ENCODE measurements around the gene SFTPB.

Gene SFTPB

GRCh38 chr2:85702172-85702571, 34.2 kb upstream of the SFTPB start:
- H3K14ac ChIP-seq (ENCODE audit: low read length): no peak overlapping the region
- H2BK12ac ChIP-seq (ENCODE audit: low read length): no peak overlapping the region
- H4K91ac ChIP-seq (ENCODE audit: low read depth, low read length, poor library complexity): no peak overlapping the region
- no peak overlapping the region for H3K9ac ChIP-seq (ENCODE audit: low read depth, low read length, poor library complexity)
- no peak overlapping the region for H3K27ac ChIP-seq (replicated peaks; ENCODE audit: low read length)
- H2BK15ac ChIP-seq (ENCODE audit: low read length): no peak overlapping the region
- H3K4ac ChIP-seq (ENCODE audit: low read length): no peak overlapping the region
- no peak overlapping the region for H2BK120ac ChIP-seq (ENCODE audit: low read depth, low read length)
- no peak overlapping the region for H2AFZ ChIP-seq (ENCODE audit: low read length)
- no peaks in the 10 kb centered on the region for H3K79me1 ChIP-seq (ENCODE audit: low read depth, low read length)
- H3K18ac ChIP-seq (ENCODE audit: low read length): no peak overlapping the region
- no peak overlapping the region for H2AK5ac ChIP-seq (ENCODE audit: low read depth, low read length)
- no peaks in the 10 kb centered on the region for H3K36me3 ChIP-seq (replicated peaks in 1 of 2; ENCODE audit: control insufficient read depth in 2 of 2, insufficient read depth in 2 of 2, low read length in 2 of 2)
- H3K4me1 ChIP-seq (ENCODE audit: control insufficient read depth in 2 of 2, insufficient read depth in 1 of 2, low read depth in 1 of 2, low read length in 2 of 2): peaks cover 2% of the 10 kb centered on the region in 2 donors
- H3K27me3 ChIP-seq (ENCODE audit: control insufficient read depth in 3 of 3, insufficient read depth in 3 of 3, low read depth in 1 of 3, low read length in 3 of 3): peaks cover 0 to 10% (median 3%) of the 10 kb centered on the region in 3 experiments
- no peak overlapping the region for H3K23ac ChIP-seq (ENCODE audit: low read depth, low read length, poor library complexity)
- H3K9me3 ChIP-seq (replicated peaks in 1 of 2; ENCODE audit: control insufficient read depth in 2 of 2, insufficient read depth in 1 of 2, low read depth in 1 of 2, low read length in 2 of 2): no peaks in the 10 kb centered on the region
- no peak overlapping the region for H2BK5ac ChIP-seq (ENCODE audit: low read length)
- no peak overlapping the region for H4K8ac ChIP-seq (ENCODE audit: low read depth, low read length)
- no peak for DNase-seq (ENCODE audit: low spot score)
- H3K4me2 ChIP-seq (ENCODE audit: insufficient read depth, low read length, poor library complexity, severe bottlenecking): no peak overlapping the region
- H3K4me3 ChIP-seq (ENCODE audit: low read length in 2 of 2): no peak overlapping the region

GRCh38 chr2:85699325-85699724, 31.3 kb upstream of the SFTPB start:
- peaks cover 2 to 4% of the 10 kb centered on the region in 2 donors for H3K4me1 ChIP-seq (ENCODE audit: control insufficient read depth in 2 of 2, insufficient read depth in 1 of 2, low read depth in 1 of 2, low read length in 2 of 2)
- no peak overlapping the region for H3K4me3 ChIP-seq (ENCODE audit: low read length in 2 of 2)
- H2BK15ac ChIP-seq (ENCODE audit: low read length): no peak overlapping the region
- H3K9me3 ChIP-seq (replicated peaks in 1 of 2; ENCODE audit: control insufficient read depth in 2 of 2, insufficient read depth in 1 of 2, low read depth in 1 of 2, low read length in 2 of 2): no peaks in the 10 kb centered on the region
- DNase-seq (ENCODE audit: low spot score): no peak
- H3K36me3 ChIP-seq (replicated peaks in 1 of 2; ENCODE audit: control insufficient read depth in 2 of 2, insufficient read depth in 2 of 2, low read length in 2 of 2): no peaks in the 10 kb centered on the region
- no peak overlapping the region for H3K14ac ChIP-seq (ENCODE audit: low read length)
- no peak overlapping the region for H3K9ac ChIP-seq (ENCODE audit: low read depth, low read length, poor library complexity)
- peak overlapping the region; percentile 60 for H2AFZ ChIP-seq (ENCODE audit: low read length)
- no peak overlapping the region for H2BK12ac ChIP-seq (ENCODE audit: low read length)
- no peak overlapping the region for H3K4me2 ChIP-seq (ENCODE audit: insufficient read depth, low read length, poor library complexity, severe bottlenecking)
- WGBS, 2 donors (ENCODE audit: extremely low coverage in 2 of 2, insufficient read length in 2 of 2, insufficient replicate concordance in 1 of 2): no CpG with 5 or more reads among the region's 1 CpG
- H2BK120ac ChIP-seq (ENCODE audit: low read depth, low read length): no peak overlapping the region
- no peak overlapping the region for H4K91ac ChIP-seq (ENCODE audit: low read depth, low read length, poor library complexity)
- H4K8ac ChIP-seq (ENCODE audit: low read depth, low read length): no peak overlapping the region
- H2AK5ac ChIP-seq (ENCODE audit: low read depth, low read length): no peak overlapping the region
- H3K23ac ChIP-seq (ENCODE audit: low read depth, low read length, poor library complexity): no peak overlapping the region
- H3K27ac ChIP-seq (replicated peaks; ENCODE audit: low read length): no peak overlapping the region
- no peaks in the 10 kb centered on the region for H3K79me1 ChIP-seq (ENCODE audit: low read depth, low read length)
- no peak overlapping the region for H3K18ac ChIP-seq (ENCODE audit: low read length)
- no peak overlapping the region for H2BK5ac ChIP-seq (ENCODE audit: low read length)
- H3K4ac ChIP-seq (ENCODE audit: low read length): no peak overlapping the region
- peaks cover 0 to 20% (median 0%) of the 10 kb centered on the region in 3 experiments for H3K27me3 ChIP-seq (ENCODE audit: control insufficient read depth in 3 of 3, insufficient read depth in 3 of 3, low read depth in 1 of 3, low read length in 3 of 3)

GRCh38 chr2:85698880-85699254, 30.9 kb upstream of the SFTPB start:
- H4K8ac ChIP-seq (ENCODE audit: low read depth, low read length): no peak overlapping the region
- H4K91ac ChIP-seq (ENCODE audit: low read depth, low read length, poor library complexity): no peak overlapping the region
- peak overlapping the region; percentile 60 for H2AFZ ChIP-seq (ENCODE audit: low read length)
- H3K4ac ChIP-seq (ENCODE audit: low read length): no peak overlapping the region
- H2BK120ac ChIP-seq (ENCODE audit: low read depth, low read length): no peak overlapping the region
- H3K14ac ChIP-seq (ENCODE audit: low read length): no peak overlapping the region
- H3K27me3 ChIP-seq (ENCODE audit: control insufficient read depth in 3 of 3, insufficient read depth in 3 of 3, low read depth in 1 of 3, low read length in 3 of 3): peaks cover 0 to 24% (median 0%) of the 10 kb centered on the region in 3 experiments
- no peak overlapping the region for H2AK5ac ChIP-seq (ENCODE audit: low read depth, low read length)
- no peak overlapping the region for H3K23ac ChIP-seq (ENCODE audit: low read depth, low read length, poor library complexity)
- no peak overlapping the region for H2BK5ac ChIP-seq (ENCODE audit: low read length)
- peaks cover 2 to 4% of the 10 kb centered on the region in 2 donors for H3K4me1 ChIP-seq (ENCODE audit: control insufficient read depth in 2 of 2, insufficient read depth in 1 of 2, low read depth in 1 of 2, low read length in 2 of 2)
- no CpG with 5 or more reads among the region's 8 CpGs for WGBS, 2 donors (ENCODE audit: extremely low coverage in 2 of 2, insufficient read length in 2 of 2, insufficient replicate concordance in 1 of 2)
- H3K36me3 ChIP-seq (replicated peaks in 1 of 2; ENCODE audit: control insufficient read depth in 2 of 2, insufficient read depth in 2 of 2, low read length in 2 of 2): no peaks in the 10 kb centered on the region
- no peaks in the 10 kb centered on the region for H3K9me3 ChIP-seq (replicated peaks in 1 of 2; ENCODE audit: control insufficient read depth in 2 of 2, insufficient read depth in 1 of 2, low read depth in 1 of 2, low read length in 2 of 2)
- H3K4me2 ChIP-seq (ENCODE audit: insufficient read depth, low read length, poor library complexity, severe bottlenecking): no peak overlapping the region
- no peak for DNase-seq (ENCODE audit: low spot score)
- H3K4me3 ChIP-seq (ENCODE audit: low read length in 2 of 2): no peak overlapping the region
- H3K18ac ChIP-seq (ENCODE audit: low read length): no peak overlapping the region
- H2BK12ac ChIP-seq (ENCODE audit: low read length): no peak overlapping the region
- no peak overlapping the region for H3K9ac ChIP-seq (ENCODE audit: low read depth, low read length, poor library complexity)
- H2BK15ac ChIP-seq (ENCODE audit: low read length): no peak overlapping the region
- H3K79me1 ChIP-seq (ENCODE audit: low read depth, low read length): no peaks in the 10 kb centered on the region
- H3K27ac ChIP-seq (replicated peaks; ENCODE audit: low read length): no peak overlapping the region

GRCh38 chr2:85698184-85698879, 30.3 kb upstream of the SFTPB start:
- H3K27ac ChIP-seq (replicated peaks; ENCODE audit: low read length): no peak overlapping the region
- no peak overlapping the region for H3K4me3 ChIP-seq (ENCODE audit: low read length in 2 of 2)
- no peaks in the 10 kb centered on the region for H3K36me3 ChIP-seq (replicated peaks in 1 of 2; ENCODE audit: control insufficient read depth in 2 of 2, insufficient read depth in 2 of 2, low read length in 2 of 2)
- no peak overlapping the region for H4K8ac ChIP-seq (ENCODE audit: low read depth, low read length)
- no peak for DNase-seq (ENCODE audit: low spot score)
- no peak overlapping the region for H3K18ac ChIP-seq (ENCODE audit: low read length)
- no peak overlapping the region for H2BK5ac ChIP-seq (ENCODE audit: low read length)
- no peak overlapping the region for H3K4me2 ChIP-seq (ENCODE audit: insufficient read depth, low read length, poor library complexity, severe bottlenecking)
- H4K91ac ChIP-seq (ENCODE audit: low read depth, low read length, poor library complexity): no peak overlapping the region
- peaks cover 0 to 24% (median 0%) of the 10 kb centered on the region in 3 experiments for H3K27me3 ChIP-seq (ENCODE audit: control insufficient read depth in 3 of 3, insufficient read depth in 3 of 3, low read depth in 1 of 3, low read length in 3 of 3)
- no peaks in the 10 kb centered on the region for H3K9me3 ChIP-seq (replicated peaks in 1 of 2; ENCODE audit: control insufficient read depth in 2 of 2, insufficient read depth in 1 of 2, low read depth in 1 of 2, low read length in 2 of 2)
- no peak overlapping the region for H2AK5ac ChIP-seq (ENCODE audit: low read depth, low read length)
- H3K4me1 ChIP-seq (ENCODE audit: control insufficient read depth in 2 of 2, insufficient read depth in 1 of 2, low read depth in 1 of 2, low read length in 2 of 2): peaks cover 2 to 4% of the 10 kb centered on the region in 2 donors
- H3K9ac ChIP-seq (ENCODE audit: low read depth, low read length, poor library complexity): no peak overlapping the region
- peak overlapping the region; percentile 60 for H2AFZ ChIP-seq (ENCODE audit: low read length)
- H2BK12ac ChIP-seq (ENCODE audit: low read length): no peak overlapping the region
- peak overlapping the region; percentile 4 for H2BK15ac ChIP-seq (ENCODE audit: low read length)
- WGBS, 2 donors (ENCODE audit: extremely low coverage in 2 of 2, insufficient read length in 2 of 2, insufficient replicate concordance in 1 of 2): no CpG with 5 or more reads among the region's 11 CpGs
- H3K79me1 ChIP-seq (ENCODE audit: low read depth, low read length): no peaks in the 10 kb centered on the region
- no peak overlapping the region for H3K23ac ChIP-seq (ENCODE audit: low read depth, low read length, poor library complexity)
- H3K14ac ChIP-seq (ENCODE audit: low read length): no peak overlapping the region
- no peak overlapping the region for H3K4ac ChIP-seq (ENCODE audit: low read length)
- no peak overlapping the region for H2BK120ac ChIP-seq (ENCODE audit: low read depth, low read length)
